Left renal cortex interstitium (tissue), 4 donors: ENCODE measurements around the gene IFITM1. TPM values are rescaled to one million over a fixed set of nuclear protein-coding genes. Genes with fewer than 3 reads are reported as not detected.
"Not testable (repeated sequence)": the region's sequence is repeated elsewhere in the genome, so short reads cannot be mapped to it uniquely, and the experiment has no call there.

Experiments used
- DNase-seq, 4 donors: peaks; one replicate each; pipeline ENCODE4 v3.0.0-alpha.2; 2013; ENCODE audit warnings: low read depth in 4 of 4, low spot score in 2 of 4, missing footprints in 1 of 4
- polyA plus RNA-seq, 4 donors: library from polyadenylated mRNA; unstranded; fragments of 120-200 nt; gene quantifications; one replicate each; pipeline ENCODE4 v1.2.1, GENCODE V29; 2013; ENCODE audit not compliant: insufficient read length in 4 of 4

Gene IFITM1
- polyA plus RNA-seq, 4 donors: 32.6 to 43.2 (median 37.8) TPM

- not testable (repeated sequence) for DNase-seq
Measured at GRCh38 chr11:324593-325517, 11.0 kb downstream of the IFITM1 start.

GRCh38 chr11:325796-326591, 12.2 kb downstream of the IFITM1 start:
- DNase-seq: no peak

GRCh38 chr11:326592-326841, 12.7 kb downstream of the IFITM1 start:
- DNase-seq: no peak

GRCh38 chr11:326842-327580, 13.2 kb downstream of the IFITM1 start:
- DNase-seq: no peak

GRCh38 chr11:327581-327923, 13.7 kb downstream of the IFITM1 start:
- DNase-seq: no peak

DNA sequence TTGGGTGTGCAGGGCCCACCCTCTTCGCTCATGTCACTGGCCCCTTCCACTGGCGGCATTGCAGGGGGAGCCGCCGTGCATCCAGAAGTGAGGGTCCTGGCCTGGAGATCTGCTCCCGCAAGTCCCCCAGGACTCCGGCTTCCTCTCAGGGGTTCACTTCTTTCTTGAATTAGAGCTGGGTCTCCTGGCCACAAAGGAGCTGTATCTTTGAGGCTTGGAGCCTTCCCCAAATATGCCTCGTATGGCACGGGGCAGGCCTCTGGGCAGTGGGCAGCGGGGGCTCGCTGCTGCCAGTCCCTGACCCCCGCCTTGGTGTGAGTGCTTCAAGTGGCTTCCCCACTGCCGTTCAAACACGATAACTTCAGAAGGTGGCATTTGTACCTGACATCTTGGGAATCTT, 14.2 kb downstream of the IFITM1 start:
- DNase-seq: no peak

- not testable (repeated sequence) for DNase-seq
Measured at GRCh38 chr11:328516-329100, 14.8 kb downstream of the IFITM1 start.

DNA sequence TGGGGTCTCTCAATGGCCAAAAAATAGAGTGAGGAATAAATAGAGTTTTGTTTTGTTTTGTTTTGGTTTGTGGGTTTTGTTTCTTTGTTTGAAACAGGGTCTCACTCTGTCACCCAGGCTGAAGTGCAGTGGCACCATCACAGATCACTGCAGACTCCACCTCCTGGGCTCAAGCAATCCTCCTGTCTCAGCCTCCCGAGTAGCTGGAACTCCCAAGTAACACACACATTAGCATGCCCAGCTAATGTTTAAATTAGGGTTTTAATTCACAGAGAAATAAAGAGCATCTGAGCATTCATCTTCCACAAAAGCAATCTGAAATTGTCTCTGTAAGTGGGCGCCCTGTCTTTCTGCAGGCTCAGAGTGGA, 16.0 kb downstream of the IFITM1 start:
- no peak for DNase-seq

DNA sequence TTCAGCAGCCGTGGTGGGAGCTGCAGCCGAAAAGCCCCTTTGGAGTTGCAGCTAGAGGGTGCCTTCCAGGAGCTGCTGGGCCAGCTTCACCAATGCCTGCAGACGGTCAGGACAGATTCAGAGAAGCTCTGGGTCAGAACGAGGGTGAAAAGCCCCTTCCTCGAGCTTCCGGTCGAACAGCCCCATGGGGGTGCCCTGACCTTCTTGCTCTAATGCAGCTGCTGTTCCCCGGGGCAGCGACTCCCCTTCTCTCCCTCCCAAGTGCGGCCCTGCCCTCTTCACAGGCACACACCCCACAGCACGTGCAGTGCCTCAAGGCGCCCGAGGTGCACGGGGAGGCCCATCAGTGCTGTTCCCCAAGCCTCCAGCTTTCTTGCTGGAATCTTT, 16.5 kb downstream of the IFITM1 start:
- no peak for DNase-seq

GRCh38 chr11:330694-331357, 17.0 kb downstream of the IFITM1 start:
- DNase-seq: no peak

DNA sequence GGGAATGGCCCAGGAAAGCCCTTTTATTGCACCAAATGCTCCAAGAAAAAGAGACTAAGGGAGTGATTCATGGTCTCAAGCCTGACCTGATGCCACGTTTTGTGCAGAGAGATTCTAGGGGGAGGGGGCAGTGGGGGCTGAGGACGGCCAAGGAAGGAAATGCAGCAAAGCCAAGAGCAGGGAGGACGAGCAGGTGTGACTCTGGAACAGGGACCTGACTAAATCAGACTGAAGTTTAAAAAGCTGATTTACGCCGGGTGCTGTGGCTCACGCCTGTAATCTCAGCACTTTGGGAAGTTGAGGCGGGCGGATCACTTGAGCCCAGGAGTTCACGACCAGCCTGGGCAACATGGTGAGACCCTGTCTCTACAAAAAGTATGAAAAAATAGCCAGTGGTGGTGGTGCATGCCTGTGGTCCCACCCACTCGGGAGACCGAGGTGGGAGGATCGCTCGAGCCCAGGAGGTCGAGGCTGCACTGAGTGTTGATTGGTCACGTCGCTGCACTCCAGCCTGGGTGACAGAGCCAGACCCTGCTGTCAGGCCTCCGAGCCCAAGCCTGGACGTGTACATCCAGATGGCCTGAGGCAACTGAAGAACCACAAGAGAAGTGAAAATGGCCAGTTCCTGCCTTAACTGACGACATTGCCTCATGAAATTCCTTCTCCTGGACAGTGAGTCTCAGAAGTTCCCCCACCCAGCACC, 17.7 kb downstream of the IFITM1 start:
- no peak for DNase-seq

GRCh38 chr11:332651-333480, 19.0 kb downstream of the IFITM1 start:
- no peak for DNase-seq

DNA sequence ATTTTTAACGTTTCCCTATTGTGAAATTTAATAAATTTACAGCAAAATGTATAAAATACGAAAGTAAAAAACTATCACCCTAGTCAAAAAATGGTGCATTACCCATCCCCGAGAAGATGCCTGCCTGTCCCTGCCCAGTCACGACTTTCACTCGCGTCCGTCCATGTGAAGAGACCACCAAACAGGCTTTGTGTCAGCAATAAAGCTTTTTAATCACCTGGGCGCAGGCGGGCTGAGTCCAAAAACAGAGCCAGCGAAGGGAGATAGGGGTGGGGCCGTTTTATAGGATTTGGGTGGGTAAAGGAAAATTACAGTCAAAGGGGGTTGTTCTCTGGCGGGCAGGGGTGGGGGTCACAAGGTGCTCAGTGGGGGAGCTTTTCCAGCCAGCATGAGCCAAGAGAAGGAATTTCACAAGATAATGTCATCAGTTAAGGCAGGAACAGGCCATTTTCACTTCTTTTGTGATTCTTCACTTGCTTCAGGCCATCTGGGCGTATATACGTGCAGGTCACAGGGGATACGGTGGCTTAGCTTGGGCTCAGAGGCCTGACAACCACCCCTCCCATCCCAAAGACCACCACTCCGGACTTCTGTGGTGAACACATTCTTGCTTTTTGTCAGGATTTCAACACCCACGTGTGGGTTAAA, 19.9 kb downstream of the IFITM1 start:
- not testable (repeated sequence) for DNase-seq

- DNase-seq: no peak
Measured at GRCh38 chr11:334264-334994, 20.6 kb downstream of the IFITM1 start.

GRCh38 chr11:335779-336658, 22.2 kb downstream of the IFITM1 start:
- DNase-seq: peak in 1 of 4 donors; percentile 68

- DNase-seq: no peak
Measured at GRCh38 chr11:336659-337198, 22.9 kb downstream of the IFITM1 start.

- DNase-seq: no peak
Measured at GRCh38 chr11:337711-338110, 23.9 kb downstream of the IFITM1 start.
